Measurements from ENCODE around the gene MUC15. TPM values are rescaled to one million over a fixed set of nuclear protein-coding genes. Genes with fewer than 3 reads are reported as not detected.

Gene MUC15
- total RNA-seq, 1 experiment from 2014 or later = not detected

DNA sequence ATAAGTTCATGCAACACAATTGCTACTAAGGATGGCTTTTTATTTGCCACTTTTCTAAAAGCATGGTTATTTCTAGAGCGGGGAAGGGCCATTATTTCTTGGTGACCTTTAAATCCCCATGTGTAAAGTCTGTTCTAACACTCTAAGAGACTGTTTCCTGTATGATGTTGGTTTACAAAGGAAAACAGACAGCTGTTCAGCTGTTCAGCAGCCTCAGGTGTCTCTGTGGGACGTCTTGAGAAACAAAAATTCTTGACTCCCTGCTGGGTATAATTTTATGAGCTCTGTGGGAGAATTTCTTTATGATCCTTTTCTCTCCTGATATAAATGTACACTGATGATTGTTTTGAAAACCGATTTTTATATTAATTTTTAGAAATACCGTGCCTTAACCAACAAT is 13.9 kb downstream of the MUC15 start (continued):
- TF ChIP-seq ZSCAN18 (CRISPR knock-in tag; IDR thresholded peaks at IDR 0.05) = no peak

DNA sequence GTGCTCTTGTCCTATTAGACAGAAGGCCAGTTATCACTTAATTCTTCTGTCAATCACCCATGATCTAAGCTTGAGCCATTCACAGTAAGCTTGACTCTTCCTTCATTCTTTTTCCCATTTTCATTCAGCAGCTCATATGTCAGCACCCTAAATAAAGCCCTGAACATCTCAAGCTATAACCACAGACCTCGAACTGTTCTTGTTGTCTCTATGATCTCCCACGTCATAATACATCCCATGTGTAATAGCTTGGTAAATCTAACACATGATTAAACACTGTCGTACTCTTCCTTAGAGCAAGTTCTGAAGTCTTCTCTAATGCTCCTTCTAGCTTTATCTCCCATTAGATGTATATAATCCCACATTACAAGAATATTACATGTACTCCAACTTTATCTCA is 14.4 kb downstream of the MUC15 start:
- no peak for TF ChIP-seq SOX15 (CRISPR knock-in tag; IDR thresholded peaks at IDR 0.05)
- TF ChIP-seq RELA (CRISPR knock-in tag; IDR thresholded peaks at IDR 0.05; ENCODE audit: borderline replicate concordance) = no peak
- TF ChIP-seq OVOL2 (CRISPR knock-in tag; IDR thresholded peaks at IDR 0.05; ENCODE audit: borderline replicate concordance) = no peak
- no peak for TF ChIP-seq NFYB (CRISPR knock-in tag; conservative IDR thresholded peaks at IDR 0.05; ENCODE audit: low read depth)
- TF ChIP-seq, protein P1, sequence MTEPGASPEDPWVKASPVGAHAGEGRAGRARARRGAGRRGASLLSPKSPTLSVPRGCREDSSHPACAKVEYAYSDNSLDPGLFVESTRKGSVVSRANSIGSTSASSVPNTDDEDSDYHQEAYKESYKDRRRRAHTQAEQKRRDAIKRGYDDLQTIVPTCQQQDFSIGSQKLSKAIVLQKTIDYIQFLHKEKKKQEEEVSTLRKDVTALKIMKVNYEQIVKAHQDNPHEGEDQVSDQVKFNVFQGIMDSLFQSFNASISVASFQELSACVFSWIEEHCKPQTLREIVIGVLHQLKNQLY (CRISPR knock-in tag; IDR thresholded peaks at IDR 0.05) = no peak
- no peak for TF ChIP-seq ETV6 (CRISPR knock-in tag; IDR thresholded peaks at IDR 0.05)
- TF ChIP-seq, protein P2, sequence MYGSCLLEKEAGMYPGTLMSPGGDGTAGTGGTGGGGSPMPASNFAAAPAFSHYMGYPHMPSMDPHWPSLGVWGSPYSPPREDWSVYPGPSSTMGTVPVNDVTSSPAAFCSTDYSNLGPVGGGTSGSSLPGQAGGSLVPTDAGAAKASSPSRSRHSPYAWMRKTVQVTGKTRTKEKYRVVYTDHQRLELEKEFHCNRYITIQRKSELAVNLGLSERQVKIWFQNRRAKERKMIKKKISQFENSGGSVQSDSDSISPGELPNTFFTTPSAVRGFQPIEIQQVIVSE (CRISPR knock-in tag; IDR thresholded peaks at IDR 0.05; ENCODE audit: borderline replicate concordance) = no peak
- no peak for TF ChIP-seq GABPB1 (CRISPR knock-in tag; IDR thresholded peaks at IDR 0.05)
- no peak for TF ChIP-seq JAZF1 (CRISPR knock-in tag; IDR thresholded peaks at IDR 0.05)
- TF ChIP-seq ATF1 (CRISPR knock-in tag; IDR thresholded peaks at IDR 0.05) = no peak
- no peak for TF ChIP-seq ZSCAN18 (CRISPR knock-in tag; IDR thresholded peaks at IDR 0.05)
- no peak for TF ChIP-seq MYBL2 (CRISPR knock-in tag; IDR thresholded peaks at IDR 0.05)
- TF ChIP-seq HMGA2 (CRISPR knock-in tag; IDR thresholded peaks at IDR 0.05) = no peak
- TF ChIP-seq, protein P3, sequence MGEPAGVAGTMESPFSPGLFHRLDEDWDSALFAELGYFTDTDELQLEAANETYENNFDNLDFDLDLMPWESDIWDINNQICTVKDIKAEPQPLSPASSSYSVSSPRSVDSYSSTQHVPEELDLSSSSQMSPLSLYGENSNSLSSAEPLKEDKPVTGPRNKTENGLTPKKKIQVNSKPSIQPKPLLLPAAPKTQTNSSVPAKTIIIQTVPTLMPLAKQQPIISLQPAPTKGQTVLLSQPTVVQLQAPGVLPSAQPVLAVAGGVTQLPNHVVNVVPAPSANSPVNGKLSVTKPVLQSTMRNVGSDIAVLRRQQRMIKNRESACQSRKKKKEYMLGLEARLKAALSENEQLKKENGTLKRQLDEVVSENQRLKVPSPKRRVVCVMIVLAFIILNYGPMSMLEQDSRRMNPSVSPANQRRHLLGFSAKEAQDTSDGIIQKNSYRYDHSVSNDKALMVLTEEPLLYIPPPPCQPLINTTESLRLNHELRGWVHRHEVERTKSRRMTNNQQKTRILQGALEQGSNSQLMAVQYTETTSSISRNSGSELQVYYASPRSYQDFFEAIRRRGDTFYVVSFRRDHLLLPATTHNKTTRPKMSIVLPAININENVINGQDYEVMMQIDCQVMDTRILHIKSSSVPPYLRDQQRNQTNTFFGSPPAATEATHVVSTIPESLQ (CRISPR knock-in tag; IDR thresholded peaks at IDR 0.05) = no peak
- no peak for TF ChIP-seq NFE2L1 (CRISPR knock-in tag; IDR thresholded peaks at IDR 0.05)
- ChIA-PET CTCF (no interaction called here), POLR2A (no interaction called here)
- DNase-seq (ENCODE audit: low spot score) (no peak), ATAC-seq (no peak)
- Mint-ChIP-seq H3K27me3 (ENCODE audit: low read depth) (no peaks in the 10 kb centered on the region; the same call in 1 of the 2 replicates), H3K4me1 (0 out of 2 replicates have a peak, but pooled peaks cover 5% of the 10 kb centered on the region), H3K36me3 (no peaks in the 10 kb centered on the region), H3K9me3 (no peaks in the 10 kb centered on the region), H3K4me3 (no peak overlapping the region), H3K27ac (no peak overlapping the region)

DNA sequence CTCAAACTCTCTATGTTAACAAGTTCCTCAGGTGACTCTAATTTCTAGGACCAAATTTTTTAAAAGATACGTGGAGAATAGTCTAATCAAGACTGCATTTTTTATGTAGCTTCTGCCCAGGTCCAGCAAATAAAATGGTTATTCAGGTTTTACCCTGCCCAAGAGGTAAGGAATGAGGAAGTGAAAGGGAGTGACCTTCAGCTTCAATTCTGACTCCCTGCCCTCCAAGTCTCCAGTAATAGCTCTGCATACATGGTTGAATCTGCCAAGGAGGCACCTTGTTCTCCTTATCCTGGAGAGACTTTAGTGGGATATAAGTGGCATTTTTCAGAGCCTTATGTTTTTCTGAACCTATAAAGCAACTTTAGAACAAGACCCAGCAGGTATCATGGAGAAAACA is 15.5 kb downstream of the MUC15 start:
- H3K4me3 Mint-ChIP-seq = no peak overlapping the region
- no peaks in the 10 kb centered on the region for H3K36me3 Mint-ChIP-seq
- DNase-seq (ENCODE audit: low spot score) = no peak
- no peak for ATAC-seq
- H3K4me1 Mint-ChIP-seq = 0 out of 2 replicates have a peak, but pooled peaks cover 5% of the 10 kb centered on the region
- no peaks in the 10 kb centered on the region; the same call in 1 of the 2 replicates for H3K27me3 Mint-ChIP-seq (ENCODE audit: low read depth)
- H3K9me3 Mint-ChIP-seq = no peaks in the 10 kb centered on the region
- POLR2A ChIA-PET = no interaction called here
- CTCF ChIA-PET = interaction anchor here (1.0 kb wide), 1 partner anchor 272 kb away, joined by 4 read pairs; no protein-coding TSS in a partner anchor
- H3K27ac Mint-ChIP-seq = no peak overlapping the region
- TF ChIP-seq HMGA2 (CRISPR knock-in tag; IDR thresholded peaks at IDR 0.05) (no peak), ZNF219 (CRISPR knock-in tag; IDR thresholded peaks at IDR 0.05; ENCODE audit: borderline replicate concordance) (no peak), ZNF416 (CRISPR knock-in tag; IDR thresholded peaks at IDR 0.05) (no peak), ZMAT4 (CRISPR knock-in tag; IDR thresholded peaks at IDR 0.05) (no peak)
- TF ChIP-seq, protein P2 (CRISPR knock-in tag; IDR thresholded peaks at IDR 0.05; ENCODE audit: borderline replicate concordance) = no peak
